Left lung (tissue), 10 donors: ENCODE measurements around the gene ACO2. TPM values are rescaled to one million over a fixed set of nuclear protein-coding genes. Genes with fewer than 3 reads are reported as not detected.

ENCODE experiments used
- ATAC-seq: fragments of 200-7000 bp; cut with Tn5 transposase; one replicate; pipeline ENCODE4 v1.9.1; 2020; ENCODE audit warnings: moderate library complexity
- DNase-seq, 4 donors: peaks; one replicate each; pipeline ENCODE4 v3.0.0-alpha.2; 2013 to 2020
- H3K27ac ChIP-seq, 2 donors: fragments of 200-600 bp; sonication (generic) in 1 of 2; one replicate each; pipeline versions ENCODE4 v1.5.0 to v1.8.0; 2020 to 2021
- H3K27me3 ChIP-seq, 2 donors: fragments of 200-600 bp; sonication (generic) in 1 of 2; one replicate each; pipeline versions ENCODE4 v1.5.0 to v1.8.0; 2020 to 2021
- H3K36me3 ChIP-seq, 2 donors: fragments of 200-600 bp; sonication (generic) in 1 of 2; one replicate each; pipeline versions ENCODE4 v1.5.0 to v1.8.0; 2020 to 2021
- H3K4me1 ChIP-seq, 2 donors: fragments of 200-600 bp; one replicate each; pipeline ENCODE4 v1.8.0; 2021
- H3K4me3 ChIP-seq, 2 donors: fragments of 200-600 bp; sonication (generic) in 1 of 2; one replicate each; pipeline versions ENCODE4 v1.5.0 to v1.8.0; 2020 to 2021; ENCODE audit warnings: mild to moderate bottlenecking in 1 of 2
- H3K9me3 ChIP-seq, 2 donors: fragments of 200-600 bp; sonication (generic) in 1 of 2; one replicate each; pipeline versions ENCODE4 v1.5.0 to v1.8.0; 2020 to 2021
- CTCF ChIP-seq, 2 donors: fragments of 200-600 bp; sonication (generic) in 1 of 2; IDR thresholded peaks; one replicate each; pipeline versions ENCODE4 v1.5.0 to v1.8.0; 2021; ENCODE audit warnings: antibody characterized with exemption in 2 of 2
- intact Hi-C, 2 donors: fragments of 100-400 bp; cut with DNase I; formaldehyde crosslinking; loops; one replicate each; pipeline versions ENCODE4 v1.11.2 to v1.14.2; 2022
- polyA plus RNA-seq, 6 donors: library from polyadenylated mRNA; unstranded; fragments of 120-200 nt; gene quantifications; one replicate each; pipeline ENCODE4 v1.2.1, GENCODE V29; 2013; ENCODE audit not compliant: insufficient read length in 6 of 6
- total RNA-seq, 2 donors: library from RNA; stranded (reverse); fragmentation: NEBNext Ultra II Directional; extraction: Animal tissue kit (Norgen Biotek cat#: 25700); gene quantifications; one replicate each; pipeline ENCODE4 v1.2.1, GENCODE V29; 2021
- donor health status: DM: no; HTN: yes; CAD: no.
- donor health status: DM: no; HTN: no; CAD: no.

Gene ACO2
- total and polyA plus RNA-seq, 8 donors: 51.0 to 91.8 (median 59.4) TPM

- Histone ChIP-seq H3K27me3 (no peaks in the 10 kb centered on the region), H3K4me3 (no peak overlapping the region), H3K4me1 (peaks cover 11 to 20% of the 10 kb centered on the region in 2 donors), H3K36me3 (peaks cover 0 to 88% of the 10 kb centered on the region in 2 donors), H3K27ac (peak overlapping the region; percentile 33 to 63), H3K9me3 (no peaks in the 10 kb centered on the region)
- intact Hi-C loops: loop anchor here in 1 of 2 donors (10.0 kb wide), 1 partner anchor 119 kb away; no protein-coding TSS in a partner anchor
- ATAC-seq (peak; percentile 45), DNase-seq (peak in 1 of 4 donors; percentile 30)
- no peak for TF ChIP-seq CTCF (IDR thresholded peaks at IDR 0.05)
Observed at GRCh38 chr22:41523464-41524221, 54.7 kb downstream of the ACO2 start.

GRCh38 chr22:41524251-41524661 is 55.3 kb downstream of the ACO2 start:
- DNase-seq: peak in 1 of 4 donors; percentile 59
- peak overlapping the region; percentile 33 to 63 for H3K27ac ChIP-seq
- peaks cover 0 to 88% of the 10 kb centered on the region in 2 donors for H3K36me3 ChIP-seq
- intact Hi-C loops: loop anchor here in 1 of 2 donors (10.0 kb wide), 1 partner anchor 119 kb away; no protein-coding TSS in a partner anchor
- H3K4me1 ChIP-seq: peaks cover 11 to 20% of the 10 kb centered on the region in 2 donors
- TF ChIP-seq CTCF (IDR thresholded peaks at IDR 0.05): no peak
- peak; percentile 52 for ATAC-seq
- no peaks in the 10 kb centered on the region for H3K27me3 ChIP-seq
- no peak overlapping the region for H3K4me3 ChIP-seq
- H3K9me3 ChIP-seq: no peaks in the 10 kb centered on the region

- Histone ChIP-seq H3K36me3 (peaks cover 0 to 88% of the 10 kb centered on the region in 2 donors), H3K27ac (peak overlapping the region; percentile 33 to 63), H3K4me1 (peaks cover 11 to 20% of the 10 kb centered on the region in 2 donors), H3K27me3 (no peaks in the 10 kb centered on the region), H3K4me3 (no peak overlapping the region), H3K9me3 (no peaks in the 10 kb centered on the region)
- ATAC-seq (peak; percentile 4), DNase-seq (no peak)
- intact Hi-C loops: loop anchor here in 1 of 2 donors (10.0 kb wide), 1 partner anchor 120 kb away; no protein-coding TSS in a partner anchor
- TF ChIP-seq CTCF (IDR thresholded peaks at IDR 0.05): no peak
Observed at GRCh38 chr22:41524809-41525449, 56.0 kb downstream of the ACO2 start.

GRCh38 chr22:41525450-41526225 is 56.7 kb downstream of the ACO2 start:
- no peak for TF ChIP-seq CTCF (IDR thresholded peaks at IDR 0.05)
- Histone ChIP-seq H3K27me3 (no peaks in the 10 kb centered on the region), H3K27ac (peak overlapping the region in 1 of 2 donors; percentile 7), H3K36me3 (peaks cover 0 to 92% of the 10 kb centered on the region in 2 donors), H3K4me3 (no peak overlapping the region), H3K4me1 (peaks cover 11 to 20% of the 10 kb centered on the region in 2 donors), H3K9me3 (no peaks in the 10 kb centered on the region)
- ATAC-seq: no peak
- DNase-seq: no peak
- intact Hi-C loops: loop anchor here in 1 of 2 donors (10.0 kb wide), 1 partner anchor 121 kb away; no protein-coding TSS in a partner anchor
